Stromal cell of bone marrow (primary cell): ENCODE results near the gene CHN1.

Experiments used
- DNase-seq: peaks from one replicate; pipeline ENCODE4 v3.0.0-alpha.2; 2012; ENCODE audit warnings: low read depth

The CHN1 gene

GRCh38 chr2:174971868-174972781 is 33.1 kb downstream of the CHN1 start:
- DNase-seq, result no peak

- DNase-seq, result no peak
Observed at GRCh38 chr2:174970092-174970491, 35.1 kb downstream of the CHN1 start.

GRCh38 chr2:174969091-174969734 is 36.0 kb downstream of the CHN1 start:
- no peak for DNase-seq

- DNase-seq, result no peak
Observed at GRCh38 chr2:174967691-174968260, 37.4 kb downstream of the CHN1 start.

- DNase-seq, result no peak
Observed at GRCh38 chr2:174967086-174967485, 38.1 kb downstream of the CHN1 start.

GRCh38 chr2:174965992-174966744 is 39.0 kb downstream of the CHN1 start:
- DNase-seq, result no peak

GRCh38 chr2:174965551-174965950 is 39.6 kb downstream of the CHN1 start:
- no peak for DNase-seq

GRCh38 chr2:174964404-174964803 is 40.8 kb downstream of the CHN1 start:
- DNase-seq, result no peak

- no peak for DNase-seq
Observed at GRCh38 chr2:174963437-174964400, 41.5 kb downstream of the CHN1 start.

GRCh38 chr2:174959787-174960186 is 45.4 kb downstream of the CHN1 start:
- no peak for DNase-seq

GRCh38 chr2:174957050-174957449 is 48.1 kb downstream of the CHN1 start:
- no peak for DNase-seq

- no peak for DNase-seq
Observed at GRCh38 chr2:174952607-174953006, 52.6 kb downstream of the CHN1 start.

- DNase-seq, result no peak
Observed at GRCh38 chr2:174951745-174952144, 53.4 kb downstream of the CHN1 start.

- DNase-seq, result no peak
Observed at GRCh38 chr2:174949988-174950687, 55.0 kb downstream of the CHN1 start.

GRCh38 chr2:174945601-174946260 is 59.5 kb downstream of the CHN1 start:
- DNase-seq, result no peak

GRCh38 chr2:174939046-174939445 is 66.1 kb downstream of the CHN1 start:
- no peak for DNase-seq

- no peak for DNase-seq
Observed at GRCh38 chr2:174931724-174932123, 73.5 kb downstream of the CHN1 start.

GRCh38 chr2:174929786-174930185 is 75.4 kb downstream of the CHN1 start:
- DNase-seq, result no peak

GRCh38 chr2:174925046-174925784 is 80.0 kb downstream of the CHN1 start:
- DNase-seq, result no peak
